Kidney (tissue), 14 donors: ENCODE measurements around the gene OSBP. TPM values are rescaled to one million over a fixed set of nuclear protein-coding genes. Genes with fewer than 3 reads are reported as not detected.

Experiments used
- DNase-seq, 5 donors: peaks; one replicate each; pipeline ENCODE4 v3.0.0-alpha.2; 2013 to 2020
- FAIRE-seq: peaks from 2 replicates; lab custom pipeline; 2012; peaks lifted over from hg19 to GRCh38; lab: Jason Lieb, UNC
- H3K27ac ChIP-seq, 2 donors: one replicate each; pipeline ENCODE4 v1.7.0; 2013; ENCODE audit warnings: low read depth in 2 of 2, low read length in 2 of 2, inconsistent platforms in 1 of 2
- H3K27me3 ChIP-seq: one replicate; pipeline ENCODE4 v1.7.1; 2013; ENCODE audit warnings: low read length, inconsistent platforms; ENCODE audit not compliant: control insufficient read depth, insufficient read depth
- H3K36me3 ChIP-seq, 3 donors: one replicate each; pipeline versions ENCODE4 v1.7.0 to v1.7.1; 2013; ENCODE audit warnings: low read length in 3 of 3, control low read depth in 1 of 3, inconsistent platforms in 1 of 3; ENCODE audit not compliant: insufficient read depth in 3 of 3, control insufficient read depth in 2 of 3
- H3K4me1 ChIP-seq, 3 donors: one replicate each; pipeline versions ENCODE4 v1.7.0 to v1.7.1; 2013; ENCODE audit warnings: low read length in 3 of 3, inconsistent platforms in 1 of 3, low read depth in 1 of 3; ENCODE audit not compliant: control insufficient read depth in 2 of 3, insufficient read depth in 2 of 3
- H3K4me3 ChIP-seq, 3 donors: one replicate each; pipeline versions ENCODE4 v1.7.0 to v1.8.1; 2013; ENCODE audit warnings: low read length in 3 of 3, control low read depth in 1 of 3, inconsistent platforms in 1 of 3
- H3K9ac ChIP-seq, 3 donors: one replicate each; pipeline versions ENCODE4 v1.7.0 to v1.7.1; 2013; ENCODE audit warnings: low read length in 3 of 3, control low read depth in 1 of 3, inconsistent platforms in 1 of 3
- H3K9me3 ChIP-seq, 3 donors: one replicate each; pipeline versions ENCODE4 v1.7.0 to v1.7.1; 2013; ENCODE audit warnings: low read length in 3 of 3, control low read depth in 1 of 3, inconsistent platforms in 1 of 3; ENCODE audit not compliant: control insufficient read depth in 2 of 3, insufficient read depth in 1 of 3
- CTCF ChIP-seq: IDR thresholded peaks from 3 replicates; pipeline ENCODE4 v1.5.1; 2012; ENCODE audit warnings: mild to moderate bottlenecking, moderate library complexity, borderline replicate concordance; ENCODE audit not compliant: insufficient read depth; ENCODE audit errors: extremely low read depth
- intact Hi-C: fragments of 100-400 bp; cut with DNase I; formaldehyde crosslinking; loops from one replicate; pipeline ENCODE4 v1.11.1; 2022
- polyA plus RNA-seq: library from polyadenylated mRNA; stranded (reverse); fragments of 350-450 nt; fragmentation: Illumina TruSeq; extraction: RNeasy Lipid Tissue Mini Kit (QIAGEN cat#74804); gene quantifications from one replicate; pipeline ENCODE4 v1.2.3, GENCODE V29; 2014; ENCODE audit warnings: low read depth, low replicate concordance; ENCODE audit not compliant: insufficient read depth
- total RNA-seq: library from RNA; stranded (reverse); fragmentation: NEBNext Ultra II Directional; extraction: Animal tissue kit (Norgen Biotek cat#: 25700); gene quantifications from one replicate; pipeline ENCODE4 v1.2.1, GENCODE V29; 2021
- donor health status: control.
- donor health status: control.
- donor health status: control.
- donor health status: control.
- donor health status: control.
- donor health status: DM: yes; HTN: yes; CAD: no.
- donor health status: Normal renal cell carcinoma (clear cell type).

The OSBP gene
- total and polyA plus RNA-seq, 2 donors from 2014 or later = 25.9 to 53.8 TPM

- Histone ChIP-seq H3K36me3 (peaks cover 16 to 62% (median 44%) of the 10 kb centered on the region in 3 donors), H3K4me1 (peaks cover 0 to 3% (median 0%) of the 10 kb centered on the region in 3 donors), H3K9me3 (no peaks in the 10 kb centered on the region), H3K9ac (no peak overlapping the region), H3K27ac (no peak overlapping the region), H3K4me3 (no peak overlapping the region), H3K27me3 (no peaks in the 10 kb centered on the region)
- TF ChIP-seq CTCF = no peak
- DNase-seq = no peak
- FAIRE-seq = no peak
- intact Hi-C loops = no loop called here
Observed at GRCh38 chr11:59598961-59599360, 16.6 kb downstream of the OSBP start.

GRCh38 chr11:59584294-59584693, 31.3 kb downstream of the OSBP start:
- intact Hi-C loops = no loop called here
- Histone ChIP-seq H3K4me3 (no peak overlapping the region), H3K9me3 (peaks cover 0 to 6% (median 2%) of the 10 kb centered on the region in 3 donors), H3K36me3 (peaks cover 16 to 46% (median 17%) of the 10 kb centered on the region in 3 donors), H3K27ac (no peak overlapping the region), H3K27me3 (no peaks in the 10 kb centered on the region), H3K9ac (no peak overlapping the region), H3K4me1 (no peaks in the 10 kb centered on the region)
- TF ChIP-seq CTCF = no peak
- FAIRE-seq (no peak), DNase-seq (no peak)

GRCh38 chr11:59582006-59582405, 33.6 kb downstream of the OSBP start:
- H3K36me3 ChIP-seq = peaks cover 15 to 54% (median 23%) of the 10 kb centered on the region in 3 donors
- FAIRE-seq = no peak

More at GRCh38 chr11:59582006-59582405, 33.6 kb downstream of the OSBP start:
- intact Hi-C loops = no loop called here
- TF ChIP-seq CTCF = no peak
- no peak overlapping the region for H3K9ac ChIP-seq
- DNase-seq = no peak
- no peak overlapping the region for H3K27ac ChIP-seq
- H3K9me3 ChIP-seq = peaks cover 0 to 6% (median 2%) of the 10 kb centered on the region in 3 donors
- no peaks in the 10 kb centered on the region for H3K4me1 ChIP-seq
- H3K27me3 ChIP-seq = no peaks in the 10 kb centered on the region
- no peak overlapping the region for H3K4me3 ChIP-seq
